Measurements from ENCODE around the gene RNASEH1.

Gene RNASEH1

GRCh38 chr2:3545788-3546478 lies 12.2 kb downstream of the RNASEH1 start:
- no peak for DNase-seq

DNA sequence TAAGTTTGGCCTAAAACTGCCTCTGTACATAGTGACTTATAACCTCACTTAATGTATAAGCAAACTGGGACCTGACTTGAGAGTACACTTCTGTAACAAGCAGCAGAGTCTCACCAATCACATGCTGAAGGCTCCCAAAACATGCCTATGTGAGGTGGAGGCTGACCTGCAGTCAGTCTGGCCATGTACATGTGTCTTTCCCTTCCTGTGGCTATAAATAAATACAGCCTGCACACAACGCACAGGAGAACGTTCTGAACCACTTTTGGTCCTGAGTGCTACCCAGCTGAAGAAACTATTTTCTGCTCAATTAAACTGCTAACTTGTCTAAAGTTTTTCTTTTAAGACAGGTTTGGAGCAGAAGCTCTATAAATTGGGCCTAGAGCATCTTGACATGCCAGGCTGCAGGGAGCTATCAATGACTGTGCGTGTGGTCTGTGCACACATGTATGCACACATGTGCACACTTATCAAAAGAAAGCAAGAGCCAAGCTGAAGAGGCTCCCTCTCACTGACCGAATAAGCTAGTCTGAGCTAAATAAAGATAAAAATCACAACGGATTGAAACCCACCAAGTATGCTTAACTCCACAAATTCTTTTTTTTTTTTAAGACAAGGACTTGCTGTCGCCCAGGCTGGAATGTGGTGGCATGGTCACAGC lies 15.0 kb downstream of the RNASEH1 start:
- no peak for DNase-seq

GRCh38 chr2:3542107-3542506 lies 16.0 kb downstream of the RNASEH1 start:
- no peak for DNase-seq

DNA sequence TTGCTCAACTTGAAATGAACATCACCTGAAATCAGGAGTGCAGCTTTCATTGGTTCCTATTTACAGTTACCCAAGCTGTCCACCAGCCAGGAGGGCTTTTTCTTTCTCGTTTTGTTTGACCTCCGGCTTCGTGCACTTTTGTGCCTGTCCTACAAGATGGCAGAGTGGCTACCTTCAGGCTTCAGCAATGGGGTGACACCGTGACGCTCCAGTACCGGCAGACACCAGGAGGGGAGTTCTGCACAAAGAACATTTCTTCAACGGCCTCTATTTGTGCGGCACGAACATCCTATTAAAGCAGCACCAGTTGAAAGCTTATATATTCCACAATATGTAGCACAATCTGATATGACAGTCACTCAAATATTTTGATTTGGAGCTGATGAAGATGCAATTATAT lies 18.3 kb downstream of the RNASEH1 start:
- DNase-seq: no peak

GRCh38 chr2:3536682-3537632 lies 21.2 kb downstream of the RNASEH1 start:
- DNase-seq: peak; percentile 16

- DNase-seq: no peak
Measured at GRCh38 chr2:3535794-3536681, 22.1 kb downstream of the RNASEH1 start.

- DNase-seq: no peak
Measured at GRCh38 chr2:3535467-3535793, 22.7 kb downstream of the RNASEH1 start.

DNA sequence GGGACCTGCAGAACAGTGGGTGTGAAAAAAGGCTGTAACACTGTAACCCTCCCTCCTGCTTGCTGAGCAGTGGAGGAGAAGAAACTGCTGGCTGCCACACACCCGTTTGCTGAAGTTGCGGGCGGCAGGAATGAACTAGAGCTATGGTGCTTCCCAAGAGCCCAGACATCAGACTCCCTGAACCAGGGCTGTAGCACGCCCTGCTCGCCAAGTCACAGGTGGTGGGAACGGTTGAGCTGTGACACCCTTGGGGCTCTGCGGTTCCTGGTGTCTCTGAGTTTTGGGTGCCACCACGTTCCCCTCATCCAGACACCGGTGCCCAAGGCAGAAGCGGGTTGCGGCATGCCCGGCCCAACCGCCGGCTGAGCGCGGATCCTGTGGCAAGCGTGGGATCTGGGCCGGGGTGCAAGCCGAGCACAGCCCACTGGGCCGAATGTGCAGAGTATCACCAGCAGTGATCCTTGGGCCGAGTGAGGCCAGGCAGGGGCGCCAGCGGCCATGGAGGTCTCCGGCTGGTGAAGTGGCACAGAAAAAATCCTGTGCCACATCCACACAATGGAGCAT lies 23.8 kb downstream of the RNASEH1 start:
- no peak for DNase-seq

DNA sequence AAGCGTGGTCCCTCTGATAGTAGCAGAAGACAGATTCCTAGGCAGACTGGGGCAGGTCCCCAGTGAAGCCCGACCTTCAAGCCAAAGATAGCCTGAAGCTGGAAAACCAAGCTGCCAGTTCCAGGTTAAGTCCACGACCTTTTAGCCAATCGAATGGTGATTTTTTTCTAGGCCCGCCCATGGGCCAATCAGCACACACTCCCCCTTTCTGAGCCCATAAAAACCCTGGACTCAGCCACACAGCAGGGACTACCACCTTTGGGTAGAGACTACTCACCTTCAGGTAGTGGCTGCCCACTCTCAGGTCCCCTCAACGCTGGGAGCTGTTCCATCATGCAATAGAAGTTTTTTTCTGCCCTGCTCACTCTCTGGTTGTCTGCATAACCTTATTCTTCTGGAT lies 24.3 kb downstream of the RNASEH1 start:
- no peak for DNase-seq

- DNase-seq: no peak
Measured at GRCh38 chr2:3532941-3533340, 25.2 kb downstream of the RNASEH1 start.

- DNase-seq: no peak
Measured at GRCh38 chr2:3529316-3530025, 28.7 kb downstream of the RNASEH1 start.

DNA sequence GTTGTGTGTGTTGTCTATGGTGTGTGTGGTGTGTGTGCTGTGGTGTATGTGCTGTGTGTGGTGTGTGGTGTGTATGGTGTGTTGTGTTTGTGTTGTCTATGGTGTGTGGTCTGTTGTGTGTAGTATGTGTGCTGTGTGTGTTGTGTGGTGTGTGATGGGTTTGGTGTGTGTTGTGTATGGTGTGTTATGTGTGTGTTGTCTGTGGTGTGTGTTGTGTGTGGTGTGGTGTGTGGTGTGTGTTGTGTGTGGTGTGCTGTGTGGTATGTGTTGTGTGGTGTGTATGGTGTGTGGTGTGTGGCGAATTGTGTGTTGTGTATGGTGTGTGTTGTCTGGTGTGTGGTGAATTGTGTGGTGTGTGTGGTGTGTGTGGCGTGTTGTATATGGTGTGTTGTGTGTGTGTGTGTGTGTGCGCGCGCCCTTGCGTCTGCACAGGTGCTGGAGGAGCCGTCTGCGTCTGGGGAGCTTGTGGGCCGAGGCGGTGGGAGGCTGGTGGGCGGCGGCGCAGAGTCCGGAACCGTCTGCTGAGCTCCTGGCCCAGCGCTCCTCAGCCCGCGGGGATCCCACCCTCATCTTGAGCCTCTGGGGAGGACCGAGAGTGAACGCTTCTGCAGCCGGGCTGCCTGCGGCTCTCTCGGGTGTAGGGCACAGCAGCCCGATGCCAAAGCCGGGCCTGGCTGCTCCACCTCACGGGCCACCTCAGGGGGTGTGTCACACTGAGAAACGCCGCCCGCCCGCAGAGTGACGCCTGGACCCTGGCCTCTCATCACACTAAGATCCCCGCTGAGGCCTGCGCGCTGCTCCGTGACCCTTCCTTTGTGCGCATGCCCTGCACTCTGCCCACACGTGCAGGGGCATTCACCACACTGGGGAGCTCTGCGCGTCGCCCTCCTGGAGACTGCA lies 30.0 kb downstream of the RNASEH1 start:
- DNase-seq: no peak

GRCh38 chr2:3526871-3527270 lies 31.3 kb downstream of the RNASEH1 start:
- DNase-seq: no peak

GRCh38 chr2:3523551-3524041 lies 34.5 kb downstream of the RNASEH1 start:
- DNase-seq: no peak

DNA sequence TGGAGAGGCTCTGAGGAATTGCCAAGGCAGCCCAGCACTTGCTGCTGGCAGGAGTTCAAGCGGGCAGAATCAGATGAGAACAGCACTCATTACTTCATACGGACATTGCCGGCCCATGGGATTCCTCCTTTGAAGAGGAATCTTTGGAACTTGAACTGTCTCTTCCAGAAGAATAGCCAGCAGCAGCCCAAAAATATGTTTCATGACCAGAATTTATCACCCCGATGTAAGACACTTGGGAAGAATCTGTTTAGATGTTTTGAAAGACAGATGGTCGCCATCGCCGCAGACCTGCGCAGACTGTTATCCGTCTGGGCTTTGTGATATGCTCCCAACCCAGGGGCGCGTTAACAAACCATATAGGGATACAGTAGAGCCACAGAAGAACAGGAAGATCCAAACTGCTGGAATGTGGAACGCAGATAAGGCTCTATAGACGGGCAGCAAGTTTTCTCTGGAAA lies 35.1 kb downstream of the RNASEH1 start:
- DNase-seq: no peak

- no peak for DNase-seq
Measured at GRCh38 chr2:3520591-3520990, 37.5 kb downstream of the RNASEH1 start.

DNA sequence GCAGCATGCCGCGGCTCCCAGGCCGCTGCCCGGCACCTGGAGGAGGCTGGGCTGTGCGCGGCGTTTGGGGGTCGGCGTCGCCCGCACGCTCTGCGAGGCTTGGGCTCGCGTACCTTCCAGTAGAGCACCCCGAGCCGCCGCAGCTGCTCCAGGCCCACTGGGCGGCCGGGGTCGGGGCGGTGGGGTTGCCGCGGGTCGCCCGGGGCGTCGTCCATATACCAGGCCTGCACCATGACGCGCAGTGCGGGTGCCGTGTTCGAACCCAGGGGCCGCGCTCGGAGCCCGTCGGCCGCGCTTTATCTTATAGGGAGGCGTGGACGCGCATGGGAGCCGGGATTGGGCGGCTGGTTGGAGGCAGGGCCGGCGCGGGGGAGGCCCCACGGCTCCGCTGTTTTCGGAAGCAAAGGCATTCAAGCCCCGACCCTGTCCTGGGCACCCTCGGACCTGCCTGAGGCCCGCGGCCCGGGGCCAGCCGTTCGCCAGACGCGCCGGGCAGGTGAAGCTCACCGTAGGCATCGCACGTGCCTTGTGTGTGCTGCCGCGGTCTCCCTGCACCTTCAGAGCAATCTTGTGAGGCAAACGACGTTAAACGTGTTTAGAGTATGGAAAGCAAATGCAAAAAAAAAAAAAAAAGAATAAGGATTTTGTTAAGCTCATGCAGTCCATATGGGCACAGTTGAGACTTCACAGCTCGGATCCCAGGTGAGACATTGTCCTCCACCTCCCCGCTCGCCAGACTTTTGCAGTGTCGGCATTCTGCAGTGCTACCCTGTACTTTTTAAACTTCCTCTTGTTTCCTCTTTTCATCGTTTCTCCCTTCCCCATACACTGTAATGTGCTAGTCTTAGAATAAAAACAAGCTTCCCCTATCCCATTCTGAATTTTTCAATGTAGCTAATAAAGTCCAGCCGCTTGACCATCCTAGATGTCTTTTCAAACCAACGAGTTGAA lies 38.6 kb downstream of the RNASEH1 start, which contains the start of gene ADI1:
Gene ADI1 (minus strand): TSS at position 277 of the 951 bp plus-strand sequence. CDS start 44 bp downstream, at position 233.
- DNase-seq: peak; percentile 81

DNA sequence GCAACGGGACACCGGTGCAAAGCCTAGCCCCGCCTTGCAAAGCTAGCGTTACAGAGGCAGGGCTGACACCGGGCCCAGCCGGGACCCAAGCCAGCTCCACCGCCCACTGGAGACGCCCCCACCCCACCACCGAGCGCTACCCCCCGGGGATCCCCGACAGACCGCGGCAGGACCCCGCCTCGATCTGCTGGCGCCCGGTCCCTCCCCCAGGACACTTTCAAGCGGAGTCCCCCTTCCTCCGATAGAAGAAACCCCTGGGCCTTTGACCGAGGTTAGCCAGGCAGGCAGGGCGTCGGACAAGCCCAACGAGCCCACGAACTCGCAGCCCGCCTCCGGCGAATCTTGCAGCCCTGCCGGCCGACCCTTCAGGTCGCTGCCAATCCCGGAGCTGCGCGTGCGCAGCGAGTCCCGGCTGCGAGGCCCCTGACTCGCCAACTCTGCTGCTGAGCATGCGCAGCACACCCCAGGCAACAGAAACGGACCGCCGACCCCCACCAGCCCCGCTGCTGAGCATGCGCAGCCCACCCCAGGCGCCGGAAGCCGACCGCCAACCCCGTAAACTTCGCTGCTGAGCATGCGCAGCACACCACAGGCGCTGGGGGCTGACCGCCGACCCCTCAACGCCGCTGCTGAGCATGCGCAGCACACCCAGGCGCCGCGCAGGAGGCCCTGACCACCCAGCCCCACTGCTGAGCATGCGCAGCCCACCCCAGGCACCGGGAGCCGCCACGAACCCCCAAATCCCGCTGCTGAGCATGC lies 39.5 kb downstream of the RNASEH1 start:
- DNase-seq: peak; percentile 99

Measured in CD4-positive, alpha-beta T cell treated with Interleukin-6 for 4 hours (primary cell).